CD8-positive, alpha-beta memory T cell (primary cell): Measurements from ENCODE around the gene AP2A2. TPM values are rescaled to one million over a fixed set of nuclear protein-coding genes. Genes with fewer than 3 reads are reported as not detected.

Experiments
- CTCF ChIA-PET: fragments of 350-600 bp; sonication (Branson Sonifier 250); formaldehyde crosslinking; loops from one replicate; lab custom pipeline; 2021; ENCODE audit warnings: antibody characterized with exemption; lab: Charles Lee
- POLR2A ChIA-PET: fragments of 350-600 bp; sonication (Branson Sonifier 250); formaldehyde crosslinking; loops from one replicate; lab custom pipeline; 2021; ENCODE audit warnings: antibody characterized with exemption; lab: Charles Lee
- DNase-seq, 5 donors: peaks; one replicate each; pipeline versions ENCODE4 v3.0.0 to v3.0.0-alpha.2; 2020 to 2022; ENCODE audit warnings: mixed read lengths in 1 of 5
- H3K27ac ChIP-seq: one replicate; pipeline ENCODE4 v1.7.0; 2013; ENCODE audit warnings: low read depth, mild to moderate bottlenecking, low read length, moderate library complexity
- H3K27me3 ChIP-seq: 2 replicates; pipeline ENCODE4 v1.7.0; 2013; ENCODE audit warnings: low read length, mild to moderate bottlenecking; ENCODE audit not compliant: insufficient read depth, poor library complexity, severe bottlenecking
- H3K36me3 ChIP-seq: 2 replicates; pipeline ENCODE4 v1.7.0; 2013; ENCODE audit warnings: mild to moderate bottlenecking, low read length, moderate library complexity; ENCODE audit not compliant: insufficient read depth
- H3K4me1 ChIP-seq: 2 replicates; pipeline ENCODE4 v1.7.0; 2013; ENCODE audit warnings: mild to moderate bottlenecking, low read length, moderate library complexity; ENCODE audit not compliant: insufficient read depth
- H3K4me3 ChIP-seq: 2 replicates; pipeline ENCODE4 v1.7.0; 2013; ENCODE audit warnings: mild to moderate bottlenecking, low read length
- H3K9me3 ChIP-seq: 2 replicates; pipeline ENCODE4 v1.7.0; 2013; ENCODE audit warnings: mild to moderate bottlenecking, low read length
- H3K27ac Mint-ChIP-seq, 8 donors: one replicate each; pipeline ENCODE4 v1.8.0; 2020 to 2021; ENCODE audit warnings: mixed read lengths in 8 of 8, mild to moderate bottlenecking in 6 of 8, inconsistent platforms in 3 of 8, moderate library complexity in 3 of 8
- H3K27me3 Mint-ChIP-seq, 2 donors: one replicate each; pipeline ENCODE4 v1.8.0; 2020 to 2021; ENCODE audit warnings: mixed read lengths in 2 of 2, mild to moderate bottlenecking in 1 of 2, moderate library complexity in 1 of 2
- H3K36me3 Mint-ChIP-seq, 3 donors: one replicate each; pipeline ENCODE4 v1.8.0; 2020 to 2021; ENCODE audit warnings: mixed read lengths in 3 of 3, inconsistent platforms in 1 of 3, mild to moderate bottlenecking in 1 of 3
- H3K4me1 Mint-ChIP-seq, 3 donors: one replicate each; pipeline ENCODE4 v1.8.0; 2020 to 2021; ENCODE audit warnings: mixed read lengths in 3 of 3, inconsistent platforms in 1 of 3, mild to moderate bottlenecking in 1 of 3
- H3K4me3 Mint-ChIP-seq, 7 donors: one replicate each; pipeline ENCODE4 v1.8.0; 2020 to 2021; ENCODE audit warnings: mixed read lengths in 7 of 7, mild to moderate bottlenecking in 6 of 7, moderate library complexity in 4 of 7, inconsistent platforms in 2 of 7
- H3K9me3 Mint-ChIP-seq, 5 donors: one replicate each; pipeline ENCODE4 v1.8.0; 2020 to 2022; ENCODE audit warnings: mixed read lengths in 5 of 5, mild to moderate bottlenecking in 3 of 5, moderate library complexity in 2 of 5, inconsistent platforms in 1 of 5
- polyA plus RNA-seq: library from polyadenylated mRNA; unstranded; fragments of 300-500 nt; fragmentation: Illumina TruSeq; gene quantifications from one replicate; pipeline ENCODE4 v1.2.3, GENCODE V29; 2021
- total RNA-seq, 2 experiments: library from RNA; stranded (reverse); gene quantifications; one replicate each; pipeline ENCODE4 v1.2.3, GENCODE V29; 2021

The AP2A2 gene
- total and polyA plus RNA-seq, 3 experiments from 2014 or later: 13.9 to 42.8 (median 38.8) TPM

DNA sequence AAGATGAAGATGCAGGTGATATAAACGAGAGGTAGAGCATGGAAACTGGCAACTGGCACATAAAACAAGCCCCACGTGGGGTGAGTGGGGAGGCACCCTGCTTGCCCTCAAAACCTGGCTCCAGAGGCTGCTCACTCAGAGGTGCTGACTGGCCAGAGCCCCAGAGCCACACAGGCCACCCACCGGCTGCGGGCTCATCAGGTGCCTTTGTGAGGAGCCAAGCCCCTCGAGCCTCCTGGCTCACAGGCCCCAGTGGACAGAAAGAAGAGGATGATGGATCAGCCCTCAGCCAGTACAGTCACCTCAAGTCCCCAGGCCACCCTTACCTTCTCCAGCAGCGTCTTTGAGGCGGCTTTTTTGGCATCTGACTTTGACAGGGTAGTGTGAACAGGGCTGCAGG lies 21.3 kb upstream of the AP2A2 start:
- no peak for DNase-seq
- H3K27ac ChIP-seq: no peak overlapping the region
- H3K4me3 Mint-ChIP-seq: no peak overlapping the region
- no peaks in the 10 kb centered on the region for H3K27me3 Mint-ChIP-seq
- ChIA-PET CTCF (no interaction called here), POLR2A (no interaction called here)
- H3K27ac Mint-ChIP-seq: no peak overlapping the region
- H3K4me1 ChIP-seq: peaks cover under 1% of the 10 kb centered on the region
- peaks cover 9 to 17% (median 12%) of the 10 kb centered on the region in 3 donors for H3K4me1 Mint-ChIP-seq
- no peaks in the 10 kb centered on the region for H3K27me3 ChIP-seq
- H3K9me3 ChIP-seq: no peaks in the 10 kb centered on the region
- no peak overlapping the region for H3K4me3 ChIP-seq
- peaks cover 4 to 59% (median 5%) of the 10 kb centered on the region in 3 donors for H3K36me3 Mint-ChIP-seq
- H3K36me3 ChIP-seq: peaks cover 27% of the 10 kb centered on the region
- no peaks in the 10 kb centered on the region for H3K9me3 Mint-ChIP-seq

DNA sequence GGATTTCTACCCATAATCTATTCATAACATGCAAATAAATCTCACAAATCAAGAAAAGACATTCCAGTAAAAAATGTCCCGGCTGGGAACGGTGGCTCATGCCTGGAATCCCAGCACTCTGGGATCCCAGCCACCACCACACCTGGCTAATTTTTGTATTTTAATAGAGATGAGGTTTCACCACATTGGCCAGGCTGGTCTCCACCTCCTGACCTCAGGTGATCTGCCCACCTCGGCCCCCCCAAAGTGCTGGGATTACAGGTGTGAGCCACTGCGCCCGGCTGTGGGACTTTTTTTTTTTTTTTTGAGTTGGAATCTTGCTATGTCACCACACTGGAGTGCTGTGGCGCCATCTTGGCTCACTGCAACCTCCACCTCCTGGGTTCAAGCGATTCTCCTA lies 19.7 kb upstream of the AP2A2 start:
- peaks cover 22% of the 10 kb centered on the region for H3K36me3 ChIP-seq
- no peaks in the 10 kb centered on the region for H3K9me3 Mint-ChIP-seq
- H3K4me1 ChIP-seq: peaks cover 9% of the 10 kb centered on the region
- H3K27ac Mint-ChIP-seq: no peak overlapping the region
- no peaks in the 10 kb centered on the region for H3K9me3 ChIP-seq
- H3K27ac ChIP-seq: no peak overlapping the region
- POLR2A ChIA-PET: no interaction called here
- H3K4me1 Mint-ChIP-seq: peaks cover 9 to 24% (median 11%) of the 10 kb centered on the region in 3 donors
- CTCF ChIA-PET: no interaction called here
- DNase-seq: no peak
- no peak overlapping the region for H3K4me3 ChIP-seq
- peak overlapping the region in 1 of 7 donors; percentile 66 for H3K4me3 Mint-ChIP-seq
- H3K27me3 Mint-ChIP-seq: no peaks in the 10 kb centered on the region
- H3K27me3 ChIP-seq: no peaks in the 10 kb centered on the region
- H3K36me3 Mint-ChIP-seq: peaks cover 4 to 49% (median 5%) of the 10 kb centered on the region in 3 donors

DNA sequence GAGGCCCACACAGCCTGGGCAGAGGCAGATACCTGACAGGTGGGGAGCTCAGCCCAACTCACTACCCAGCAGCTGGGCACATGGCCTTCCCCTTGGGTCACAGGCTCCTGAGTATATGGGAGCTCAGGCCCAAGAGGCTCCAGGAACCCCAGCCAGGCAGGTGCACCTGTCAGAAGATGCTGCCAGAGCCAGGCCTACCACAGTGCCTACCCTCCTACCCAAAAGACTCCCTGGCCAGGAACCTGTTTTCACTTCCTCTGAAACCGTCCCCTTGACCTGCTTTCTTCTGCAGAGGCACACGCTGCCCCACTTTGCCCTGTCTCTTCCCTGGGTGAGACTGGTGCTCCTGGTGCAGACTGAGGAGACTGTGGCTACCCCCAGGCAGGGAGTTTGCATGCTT lies 18.0 kb upstream of the AP2A2 start:
- H3K4me3 ChIP-seq: no peak overlapping the region
- no peaks in the 10 kb centered on the region for H3K27me3 ChIP-seq
- H3K36me3 ChIP-seq: peaks cover 14% of the 10 kb centered on the region
- Mint-ChIP-seq H3K27ac (no peak overlapping the region), H3K4me1 (peaks cover 9 to 31% (median 13%) of the 10 kb centered on the region in 3 donors), H3K4me3 (peak overlapping the region in 4 of 7 donors; percentile 54 to 76 (median 62)), H3K27me3 (no peaks in the 10 kb centered on the region), H3K9me3 (no peaks in the 10 kb centered on the region), H3K36me3 (peaks cover 0 to 35% (median 0%) of the 10 kb centered on the region in 3 donors)
- H3K9me3 ChIP-seq: no peaks in the 10 kb centered on the region
- POLR2A ChIA-PET: no interaction called here
- H3K4me1 ChIP-seq: peaks cover 15% of the 10 kb centered on the region
- H3K27ac ChIP-seq: no peak overlapping the region
- CTCF ChIA-PET: interaction anchor here (1.4 kb wide), 1 partner anchor 65 kb away, joined by 3 read pairs; no protein-coding TSS in a partner anchor
- DNase-seq: no peak

DNA sequence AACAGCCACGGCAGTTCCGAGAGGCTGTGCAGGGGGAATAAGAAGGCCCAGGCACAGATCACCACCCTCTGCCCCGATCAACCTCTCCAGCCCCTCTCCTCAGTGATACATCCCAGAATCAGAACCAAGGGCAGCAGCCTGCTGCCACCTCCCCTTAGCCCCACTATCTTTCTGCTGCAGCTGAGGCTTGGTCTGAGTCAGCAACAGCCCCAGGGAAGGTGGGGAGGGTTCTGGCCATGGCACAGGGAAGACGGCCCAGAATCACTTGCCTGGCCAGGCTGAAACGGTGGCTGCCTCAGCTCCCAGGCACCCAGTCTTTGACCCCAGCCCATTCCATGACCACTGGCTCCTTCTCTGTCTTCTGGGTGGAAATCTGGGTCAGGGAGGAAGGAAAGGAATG lies 17.4 kb upstream of the AP2A2 start:
- ChIA-PET POLR2A (no interaction called here), CTCF (interaction anchor here (1.4 kb wide), 1 partner anchor 65 kb away, joined by 3 read pairs; no protein-coding TSS in a partner anchor)
- no peak overlapping the region for H3K27ac ChIP-seq
- H3K36me3 ChIP-seq: peaks cover 8% of the 10 kb centered on the region
- DNase-seq: no peak
- peaks cover 0 to 29% (median 0%) of the 10 kb centered on the region in 3 donors for H3K36me3 Mint-ChIP-seq
- peak overlapping the region; percentile 10 to 76 (median 54) for H3K4me3 Mint-ChIP-seq
- no peaks in the 10 kb centered on the region for H3K9me3 ChIP-seq
- H3K9me3 Mint-ChIP-seq: no peaks in the 10 kb centered on the region
- H3K4me3 ChIP-seq: no peak overlapping the region
- no peaks in the 10 kb centered on the region for H3K27me3 Mint-ChIP-seq
- peaks cover 15% of the 10 kb centered on the region for H3K4me1 ChIP-seq
- peaks cover 9 to 31% (median 13%) of the 10 kb centered on the region in 3 donors for H3K4me1 Mint-ChIP-seq
- peak overlapping the region in 2 of 8 donors; percentile 69 to 72 for H3K27ac Mint-ChIP-seq
- no peaks in the 10 kb centered on the region for H3K27me3 ChIP-seq

DNA sequence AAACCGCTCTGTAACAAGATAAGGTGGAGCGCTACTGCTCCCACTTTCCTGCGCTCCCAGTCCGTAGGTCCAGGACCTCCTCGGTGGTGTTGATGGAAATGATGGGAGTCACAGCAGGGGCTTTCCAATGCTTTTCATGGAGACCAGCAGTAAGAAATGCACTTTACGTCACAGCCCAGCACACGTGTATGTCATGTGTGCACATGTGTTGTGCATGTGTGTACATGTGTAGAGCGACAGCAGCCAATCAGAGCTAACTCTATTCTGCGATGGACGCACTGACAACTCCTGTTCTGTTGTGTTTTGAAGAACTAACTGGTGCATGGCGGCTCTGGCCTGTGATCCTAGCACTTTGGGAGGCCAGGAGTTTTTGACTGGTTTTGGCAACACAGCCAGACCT lies 16.3 kb upstream of the AP2A2 start:
- no peaks in the 10 kb centered on the region for H3K27me3 ChIP-seq
- H3K4me1 ChIP-seq: peaks cover 15% of the 10 kb centered on the region
- peaks cover 0 to 17% (median 0%) of the 10 kb centered on the region in 3 donors for H3K36me3 Mint-ChIP-seq
- no peak for DNase-seq
- no peaks in the 10 kb centered on the region for H3K9me3 ChIP-seq
- H3K4me3 ChIP-seq: no peak overlapping the region
- no peaks in the 10 kb centered on the region for H3K27me3 Mint-ChIP-seq
- peak overlapping the region; percentile 88 to 95 (median 91) for H3K4me3 Mint-ChIP-seq
- ChIA-PET CTCF (no interaction called here), POLR2A (no interaction called here)
- H3K36me3 ChIP-seq: peaks cover 3% of the 10 kb centered on the region
- H3K9me3 Mint-ChIP-seq: no peaks in the 10 kb centered on the region
- no peak overlapping the region for H3K27ac ChIP-seq
- peak overlapping the region in 4 of 8 donors; percentile 29 to 66 (median 46) for H3K27ac Mint-ChIP-seq
- peaks cover 9 to 31% (median 13%) of the 10 kb centered on the region in 3 donors for H3K4me1 Mint-ChIP-seq

DNA sequence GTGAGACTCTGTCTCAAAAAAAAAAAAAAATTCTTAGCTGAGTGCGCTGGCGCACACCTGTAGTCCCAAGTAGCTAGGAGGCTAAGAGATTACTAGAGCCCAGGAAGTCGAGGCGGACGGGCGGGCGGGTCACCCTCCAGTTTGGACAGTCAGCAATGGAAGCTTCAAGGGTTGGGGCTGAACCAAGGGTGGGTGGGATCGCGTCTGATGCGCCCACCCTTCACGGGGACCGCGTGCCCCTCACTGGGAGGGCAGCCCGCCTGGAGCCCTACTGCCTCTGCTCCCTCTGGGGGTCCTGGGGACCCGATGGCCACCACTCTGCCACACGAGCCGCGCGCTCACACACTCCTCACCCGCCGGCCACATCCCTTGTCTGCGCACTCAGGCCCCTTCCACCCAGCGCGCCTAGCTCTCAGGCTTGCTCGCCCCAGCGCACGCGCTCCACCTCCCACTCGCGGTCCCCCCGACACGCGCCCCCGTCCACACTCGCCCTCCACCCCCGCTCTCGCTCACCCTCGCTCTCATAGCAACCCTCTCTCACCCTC lies 15.6 kb upstream of the AP2A2 start:
- Histone ChIP-seq H3K4me1 (peaks cover 15% of the 10 kb centered on the region), H3K4me3 (peak overlapping the region; percentile 59), H3K9me3 (no peaks in the 10 kb centered on the region), H3K27ac (peak overlapping the region; percentile 67), H3K36me3 (no peaks in the 10 kb centered on the region), H3K27me3 (no peaks in the 10 kb centered on the region)
- no peaks in the 10 kb centered on the region for H3K27me3 Mint-ChIP-seq
- H3K4me1 Mint-ChIP-seq: peaks cover 9 to 31% (median 13%) of the 10 kb centered on the region in 3 donors
- H3K27ac Mint-ChIP-seq: peak overlapping the region in 5 of 8 donors; percentile 39 to 94 (median 70)
- no peaks in the 10 kb centered on the region for H3K9me3 Mint-ChIP-seq
- peaks cover 0 to 12% (median 0%) of the 10 kb centered on the region in 3 donors for H3K36me3 Mint-ChIP-seq
- CTCF ChIA-PET: no interaction called here
- peak overlapping the region; percentile 88 to 95 (median 91) for H3K4me3 Mint-ChIP-seq
- POLR2A ChIA-PET: interaction anchor here (0.6 kb wide), 1 partner anchor 662 kb away, joined by 3 read pairs; the partner anchor contains the start of gene DUSP8
- peak in 1 of 5 donors; percentile 22 for DNase-seq

DNA sequence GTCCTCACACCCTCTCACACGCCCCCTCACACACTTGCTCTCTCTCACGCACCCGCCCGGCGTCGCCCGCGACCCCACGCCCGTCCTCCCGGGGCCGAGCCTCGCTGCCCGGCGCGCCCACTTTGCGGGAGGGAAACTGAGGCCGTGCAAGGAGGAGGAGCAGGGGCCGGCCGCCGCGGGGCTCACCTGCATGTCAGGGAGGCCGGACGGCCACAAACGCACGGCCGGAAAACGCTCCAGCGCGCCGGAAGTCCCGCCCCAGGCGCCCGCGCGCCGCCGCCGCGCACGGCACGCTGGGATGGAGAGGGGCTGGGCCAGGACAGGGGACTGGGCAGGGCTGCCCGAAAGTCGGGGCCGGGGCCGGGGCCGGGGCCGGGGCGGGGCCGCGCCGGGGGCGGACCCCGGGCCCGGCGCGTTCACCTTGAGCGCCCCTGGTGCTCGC lies 15.1 kb upstream of the AP2A2 start, which contains the start of gene CHID1:
CHID1 (minus strand) TSS at position 222 of the 442 bp plus-strand sequence. CDS start 5,994 bp downstream, outside the sequence.
- Mint-ChIP-seq H3K36me3 (peaks cover 0 to 11% (median 0%) of the 10 kb centered on the region in 3 donors), H3K4me1 (peaks cover 9 to 30% (median 13%) of the 10 kb centered on the region in 3 donors), H3K4me3 (peak within 1 kb of the TSS; percentile 89 to 95 (median 92)), H3K9me3 (no peaks in the 10 kb centered on the region), H3K27ac (peak within 1 kb of the TSS; percentile 60 to 94 (median 76)), H3K27me3 (no peaks in the 10 kb centered on the region)
- peaks cover 15% of the 10 kb centered on the region for H3K4me1 ChIP-seq
- H3K36me3 ChIP-seq: no peaks in the 10 kb centered on the region
- no peaks in the 10 kb centered on the region for H3K9me3 ChIP-seq
- ChIA-PET CTCF (interaction anchor here (1.9 kb wide), 1 partner anchor 14 kb away, joined by 7 read pairs; no protein-coding TSS in a partner anchor), POLR2A (interaction anchor here (0.6 kb wide), 1 partner anchor 661 kb away, joined by 3 read pairs; the partner anchor contains the start of gene DUSP8)
- H3K27ac ChIP-seq: peak within 1 kb of the TSS; percentile 67
- H3K27me3 ChIP-seq: no peaks in the 10 kb centered on the region
- peak; percentile 70 to 82 (median 76) for DNase-seq
- peak within 1 kb of the TSS; percentile 59 for H3K4me3 ChIP-seq
